Measurements from ENCODE around the gene CRYGB.
"Not testable (repeated sequence)": the region's sequence is repeated elsewhere in the genome, so short reads cannot be mapped to it uniquely, and the experiment has no call there.

Gene CRYGB

DNA sequence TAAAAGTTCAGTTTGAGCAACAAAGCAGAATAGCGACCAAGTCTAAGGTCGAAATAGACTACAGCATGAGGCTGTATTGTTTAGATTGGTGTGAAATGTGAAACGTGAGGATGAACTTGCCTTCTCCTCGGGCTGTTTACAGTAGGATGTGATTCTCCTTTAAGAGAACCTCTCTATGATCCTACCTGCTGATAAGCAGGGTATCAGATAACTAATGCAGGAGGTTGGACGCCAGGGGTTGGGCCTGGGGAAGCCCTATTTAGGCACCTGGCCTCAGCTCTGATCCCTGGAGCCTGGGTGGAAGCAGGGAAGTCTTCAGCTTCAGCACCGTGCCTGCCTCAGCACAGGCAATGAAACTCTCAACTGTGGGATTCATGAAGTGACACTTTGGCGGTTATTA is 33.0 kb downstream of the CRYGB start:
- no peak for DNase-seq (ENCODE audit: low spot score)

DNA sequence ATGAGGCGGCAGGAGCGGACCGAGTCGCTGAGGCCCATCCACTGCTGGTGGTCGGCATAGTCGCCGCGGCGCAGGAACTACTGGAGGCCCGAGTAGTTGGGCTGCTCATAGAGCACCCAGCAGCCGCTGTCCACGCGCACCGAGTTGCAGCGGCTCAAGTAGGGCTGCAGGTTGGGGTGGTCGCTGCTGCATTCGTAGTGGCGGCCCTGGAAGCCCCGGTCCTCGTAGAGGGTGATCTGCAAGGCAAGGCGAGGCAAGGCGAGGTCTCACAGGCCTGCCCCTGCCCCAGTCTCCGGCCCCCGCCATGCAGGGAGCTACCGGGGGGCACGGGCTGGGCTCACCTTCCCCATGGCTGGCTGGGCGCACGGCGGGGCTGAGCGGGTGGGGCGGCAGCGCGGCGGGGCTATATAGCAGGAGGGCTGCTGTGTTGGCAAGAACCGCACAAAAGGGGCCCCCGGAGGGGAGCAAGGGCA is 33.6 kb downstream of the CRYGB start:
- DNase-seq (ENCODE audit: low spot score) = not testable (repeated sequence)

DNA sequence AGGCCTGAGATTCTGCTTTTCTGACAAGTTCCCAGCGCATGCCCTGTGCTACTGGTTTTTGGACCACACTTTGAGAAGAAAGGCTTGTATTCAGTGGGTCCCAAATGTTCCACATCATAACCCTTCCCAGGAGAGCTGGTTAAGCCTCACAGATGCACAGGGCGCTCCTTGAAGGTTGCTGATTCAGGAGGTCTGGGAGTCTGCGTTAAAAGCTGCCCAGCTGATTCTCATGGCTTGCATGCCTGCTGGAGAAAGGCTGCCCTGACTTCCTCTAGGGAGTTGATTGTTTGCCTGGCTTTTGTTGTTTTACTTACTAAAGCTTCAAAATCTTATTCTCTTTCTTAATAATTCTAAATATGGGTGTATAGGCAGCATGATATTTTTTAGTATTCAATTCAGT is 42.3 kb downstream of the CRYGB start:
- DNase-seq (ENCODE audit: low spot score) = no peak

DNA sequence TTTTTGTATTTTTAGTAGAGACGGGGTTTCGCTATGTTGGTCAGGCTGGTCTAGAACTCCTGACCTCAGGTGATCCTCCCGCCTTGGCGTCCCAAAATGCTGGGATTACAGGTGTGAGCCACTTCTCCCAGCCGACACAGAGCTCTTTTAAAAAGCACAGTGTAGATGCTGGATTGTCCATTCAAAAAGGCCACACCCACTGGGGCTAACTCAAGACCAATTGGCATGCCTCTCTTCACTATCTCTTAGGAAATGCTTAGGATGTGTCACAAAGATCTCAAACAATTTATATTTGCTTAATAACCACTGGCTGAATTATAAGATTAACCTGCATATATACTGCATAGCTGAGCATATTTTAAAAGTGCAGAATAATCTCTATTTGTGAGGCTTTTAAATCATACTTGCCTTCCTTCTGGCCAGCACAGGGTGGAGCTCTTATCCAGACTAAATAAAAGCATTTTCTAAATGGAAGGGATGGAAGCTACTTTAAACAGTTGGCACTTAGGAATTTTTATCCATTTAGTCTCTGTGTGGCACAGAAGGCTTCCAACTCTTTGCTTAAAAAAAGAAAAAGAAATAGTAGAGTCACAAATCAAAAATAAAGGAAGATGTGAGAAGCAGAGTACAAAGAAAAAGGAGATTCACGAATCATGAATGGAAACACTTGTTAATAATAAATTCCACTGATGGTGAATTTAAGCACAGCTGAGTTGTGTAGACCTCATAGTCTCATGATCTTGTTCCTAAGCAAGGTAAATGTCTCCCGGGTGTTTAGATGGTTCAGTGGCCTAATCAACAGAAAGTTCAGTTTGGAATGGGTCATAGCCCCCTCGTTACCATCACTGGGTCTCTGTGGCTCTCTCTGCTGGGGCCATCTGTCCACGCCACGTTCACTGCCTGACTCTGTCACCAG is 44.0 kb downstream of the CRYGB start:
- no peak for DNase-seq (ENCODE audit: low spot score)

DNA sequence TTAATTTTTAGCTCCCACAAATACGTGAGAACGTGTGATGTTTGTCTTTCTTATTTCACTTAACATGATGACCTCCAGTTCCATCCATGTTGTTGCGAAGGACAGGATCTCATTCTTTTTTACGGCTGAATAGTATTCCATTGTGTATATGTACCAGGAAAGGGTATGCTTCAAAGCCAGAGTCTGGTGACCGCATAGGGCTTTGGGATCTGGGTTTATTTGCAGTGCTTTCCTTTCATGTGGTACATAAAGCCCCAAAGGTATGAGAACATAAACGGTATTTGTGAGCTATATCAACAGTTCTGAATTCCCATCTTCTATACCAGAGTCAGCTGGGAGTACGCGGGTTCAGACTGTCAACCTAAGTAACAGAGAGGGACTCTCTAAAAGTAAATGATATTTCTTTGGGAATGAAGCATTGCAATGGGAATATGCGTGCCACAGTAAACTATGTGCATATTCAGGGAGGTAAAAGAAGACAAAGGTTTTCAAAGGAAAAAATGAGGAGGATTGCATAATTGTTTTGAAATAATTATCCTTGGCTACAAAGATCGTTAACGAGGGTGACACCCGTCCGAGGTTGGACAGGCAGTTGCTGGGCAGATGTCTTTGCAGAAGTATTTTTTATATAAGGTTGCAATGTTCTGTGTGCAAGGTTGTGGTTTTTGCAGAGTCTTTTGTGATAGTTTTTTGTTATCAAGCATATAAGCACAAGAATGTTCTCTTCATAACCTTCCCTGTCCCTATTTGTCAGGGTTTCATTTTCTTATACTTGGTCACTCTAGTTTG is 46.1 kb downstream of the CRYGB start:
- no peak for DNase-seq (ENCODE audit: low spot score)

DNA sequence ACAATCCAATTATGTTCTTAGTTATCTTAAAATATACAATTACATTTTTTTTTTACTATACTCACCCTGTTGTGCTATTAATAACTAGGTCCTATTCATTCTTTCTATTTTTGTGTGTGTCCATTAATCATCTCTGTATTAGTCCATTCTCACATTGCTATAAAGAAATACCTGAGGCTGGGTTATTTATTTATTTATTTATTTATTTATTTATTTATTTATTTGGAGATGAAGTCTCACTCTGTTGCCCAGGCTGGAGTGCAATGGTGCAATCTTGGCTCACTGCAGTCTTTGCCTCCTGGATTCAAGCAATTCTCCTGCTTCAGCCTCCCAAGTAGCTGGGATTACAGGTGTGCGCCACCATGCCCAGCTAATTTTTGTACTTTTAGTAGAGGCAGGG is 47.3 kb downstream of the CRYGB start:
- not testable (repeated sequence) for DNase-seq (ENCODE audit: low spot score)

DNA sequence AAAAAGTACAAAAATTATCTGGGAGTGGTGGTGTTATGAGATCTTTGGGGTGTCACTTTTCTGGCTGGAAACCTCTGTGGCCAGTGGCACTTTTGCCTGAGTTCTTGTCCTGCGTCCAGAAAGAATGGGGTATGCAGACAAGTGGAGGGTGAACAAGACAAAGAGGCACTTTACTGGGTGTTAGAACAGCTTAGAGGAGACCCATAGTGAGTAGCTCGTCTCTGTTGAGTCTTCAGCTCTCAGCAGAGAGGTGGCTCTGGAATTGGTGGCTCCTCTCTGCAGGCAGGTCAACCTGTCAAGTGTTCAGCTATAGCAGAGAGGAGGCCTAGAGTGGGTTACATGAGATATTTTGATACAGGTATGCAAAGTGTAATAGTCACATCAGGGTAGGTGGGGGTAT is 47.7 kb downstream of the CRYGB start:
- no peak for DNase-seq (ENCODE audit: low spot score)

DNA sequence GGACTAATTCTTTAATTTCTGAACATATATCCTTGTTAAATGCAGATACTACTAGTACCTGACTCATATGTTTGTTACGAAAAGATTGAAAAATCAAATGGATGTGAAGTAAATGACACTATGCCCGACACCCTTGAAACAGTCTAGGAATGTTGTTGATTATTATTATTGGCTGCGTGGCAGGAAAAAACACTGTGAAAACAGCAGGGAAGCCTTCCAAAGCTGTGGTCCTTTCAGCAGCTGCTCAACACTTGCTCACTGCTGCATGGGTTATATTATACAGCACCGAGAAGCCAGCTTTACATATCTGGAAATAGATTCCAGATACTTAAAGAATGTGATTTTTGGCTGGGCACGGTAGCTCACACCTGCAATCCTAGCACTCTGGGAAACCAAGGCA is 48.2 kb downstream of the CRYGB start:
- no peak for DNase-seq (ENCODE audit: low spot score)

DNA sequence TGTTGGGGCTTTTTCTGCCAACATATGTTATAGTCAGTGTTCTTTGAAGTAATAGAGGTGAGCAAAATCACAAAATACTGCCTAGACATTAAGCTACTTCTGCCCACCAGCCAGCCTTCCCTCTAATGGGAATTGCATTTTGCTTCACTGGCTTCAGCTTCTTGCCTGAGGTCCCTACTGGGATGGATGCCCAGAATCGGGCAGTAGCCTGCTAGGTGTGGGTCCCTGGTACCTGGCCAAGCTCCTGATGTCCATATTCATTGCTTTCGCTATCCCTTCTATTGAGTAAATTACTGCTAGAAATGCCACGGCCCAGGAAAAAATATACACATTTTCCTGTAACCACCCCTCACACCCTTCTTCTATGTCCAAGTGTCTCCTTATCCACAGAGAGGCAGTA is 48.6 kb downstream of the CRYGB start:
- DNase-seq (ENCODE audit: low spot score) = no peak

DNA sequence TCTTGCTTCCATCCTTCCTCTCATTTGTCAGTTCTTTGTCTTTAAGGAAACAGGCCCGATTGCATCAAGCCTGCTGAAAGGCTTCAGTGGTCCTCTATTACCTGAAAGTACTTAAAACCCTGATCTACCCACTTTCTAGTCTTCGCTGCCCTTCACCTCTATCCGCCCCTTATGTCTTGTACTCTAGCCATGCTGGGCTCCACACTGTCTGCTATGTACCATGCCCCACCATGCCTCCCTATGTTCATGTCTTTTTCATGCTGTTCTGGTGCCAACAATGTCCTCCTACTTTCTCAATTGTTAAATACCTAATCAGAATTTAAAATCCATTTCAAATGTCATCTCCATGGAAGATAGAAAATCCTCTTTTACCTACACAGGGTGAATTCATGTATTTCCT is 49.9 kb downstream of the CRYGB start:
- DNase-seq (ENCODE audit: low spot score) = no peak

DNA sequence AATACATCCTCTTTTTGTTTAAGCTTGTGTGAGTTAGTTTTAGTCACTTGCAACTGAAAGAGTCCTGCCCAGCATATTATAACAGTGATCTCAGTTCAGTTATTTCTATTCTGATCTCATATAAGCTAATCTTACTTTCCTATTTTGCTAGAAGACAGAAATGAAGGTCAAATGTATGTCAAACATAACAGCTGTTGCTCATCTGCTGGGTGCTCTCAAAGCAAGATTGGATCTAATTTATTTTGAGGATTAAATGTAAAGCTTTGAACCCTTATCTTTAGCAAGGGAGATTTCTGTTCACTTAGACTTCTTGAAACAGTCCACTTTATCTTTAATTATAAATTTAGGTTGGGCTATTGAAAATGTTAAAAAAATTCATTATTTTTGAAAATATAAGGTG is 52.8 kb downstream of the CRYGB start:
- no peak for DNase-seq (ENCODE audit: low spot score)
